Testis (tissue), 3 donors: ENCODE measurements around the gene SECTM1. TPM values are rescaled to one million over a fixed set of nuclear protein-coding genes. Genes with fewer than 3 reads are reported as not detected.

Experiments used
- DNase-seq: peaks from one replicate; pipeline ENCODE4 v3.0.0-alpha.2; 2019
- H3K27ac ChIP-seq, 2 donors: fragments of 200-600 bp; sonication (generic); one replicate each; pipeline ENCODE4 v1.5.1; 2019
- H3K27me3 ChIP-seq: fragments of 200-600 bp; sonication (generic); one replicate; pipeline ENCODE4 v1.5.1; 2019
- H3K36me3 ChIP-seq: fragments of 200-600 bp; sonication (generic); one replicate; pipeline ENCODE4 v1.5.1; 2017; ENCODE audit warnings: low read depth; ENCODE audit errors: missing control alignments
- H3K4me1 ChIP-seq: fragments of 200-600 bp; sonication (generic); one replicate; pipeline ENCODE4 v1.5.1; 2019
- H3K4me3 ChIP-seq, 2 donors: fragments of 200-600 bp; sonication (generic); one replicate each; pipeline ENCODE4 v1.5.1; 2017 to 2019
- H3K9me3 ChIP-seq: fragments of 200-600 bp; sonication (generic); one replicate; pipeline ENCODE4 v1.5.1; 2017
- CTCF ChIP-seq, 3 experiments: fragments of 450-650 bp in 2 of 3; fragments of 200-600 bp in 1 of 3; sonication (generic) in 1 of 3; IDR thresholded peaks; one replicate each; pipeline ENCODE4 v1.5.1; 2016 to 2019; ENCODE audit warnings: antibody characterized with exemption in 3 of 3, mild to moderate bottlenecking in 2 of 3, moderate library complexity in 1 of 3
- POLR2A ChIP-seq: fragments of 450-650 bp; IDR thresholded peaks from one replicate; pipeline ENCODE4 v1.6.1; 2017; ENCODE audit warnings: antibody characterized with exemption, mild to moderate bottlenecking, moderate library complexity
- WGBS, 2 donors: methylation state at CpG; one replicate each; pipeline ENCODE4 v1.1.5; 2018; 5-methylcytosine and 5-hydroxymethylcytosine counted together
- intact Hi-C: fragments of 100-400 bp; cut with DNase I; formaldehyde crosslinking; loops from one replicate; pipeline ENCODE4 v1.15.1; 2023; ENCODE audit warnings: low total_unique reads
- polyA plus RNA-seq: library from polyadenylated mRNA; stranded (reverse); fragments of 350-450 nt; fragmentation: Illumina TruSeq; extraction: RNeasy Lipid Tissue Mini Kit (QIAGEN cat#74804); gene quantifications from one replicate; pipeline ENCODE4 v1.2.3, GENCODE V29; 2014; ENCODE audit warnings: low read depth, low replicate concordance; ENCODE audit not compliant: insufficient read depth
- total RNA-seq, 2 donors: library from RNA; depleted of rRNA; stranded (reverse); fragments of >200 nt; gene quantifications; one replicate each; pipeline ENCODE4 v1.2.3, GENCODE V29; 2016

The SECTM1 gene
- total and polyA plus RNA-seq, 3 donors from 2014 or later: 0.55 to 9.3 (median 5.9) TPM

- DNase-seq: no peak
- no peaks in the 10 kb centered on the region for H3K4me1 ChIP-seq
- no peaks in the 10 kb centered on the region for H3K36me3 ChIP-seq
- no peak overlapping the region for H3K4me3 ChIP-seq
- no peak overlapping the region for H3K27ac ChIP-seq
- TF ChIP-seq CTCF (IDR thresholded peaks at IDR 0.05) (no peak), POLR2A (no peak)
- H3K27me3 ChIP-seq: no peaks in the 10 kb centered on the region
- 82 to 89% methylated on average over 19 to 28 of the region's 28 CpGs for WGBS, 2 donors
- no peaks in the 10 kb centered on the region for H3K9me3 ChIP-seq
- intact Hi-C loops: no loop called here
Measured at GRCh38 chr17:82322526-82323453, 10.8 kb downstream of the SECTM1 start.

- Histone ChIP-seq H3K9me3 (no peaks in the 10 kb centered on the region), H3K36me3 (no peaks in the 10 kb centered on the region), H3K4me3 (no peak overlapping the region), H3K27ac (no peak overlapping the region), H3K27me3 (no peaks in the 10 kb centered on the region), H3K4me1 (no peaks in the 10 kb centered on the region)
- TF ChIP-seq CTCF (IDR thresholded peaks at IDR 0.05) (no peak), POLR2A (no peak)
- 69 to 79% methylated on average over 7 to 21 of the region's 21 CpGs for WGBS, 2 donors
- intact Hi-C loops: no loop called here
- DNase-seq: no peak
Measured at GRCh38 chr17:82321947-82322466, 11.6 kb downstream of the SECTM1 start.

GRCh38 chr17:82320956-82321927 lies 12.3 kb downstream of the SECTM1 start:
- H3K27me3 ChIP-seq: no peaks in the 10 kb centered on the region
- H3K36me3 ChIP-seq: no peaks in the 10 kb centered on the region
- no peak overlapping the region for H3K27ac ChIP-seq
- H3K9me3 ChIP-seq: no peaks in the 10 kb centered on the region
- intact Hi-C loops: no loop called here
- peak; percentile 31 for DNase-seq
- no peak for TF ChIP-seq POLR2A
- TF ChIP-seq CTCF (IDR thresholded peaks at IDR 0.05): peak; percentile 82 to 93 (median 90)
- H3K4me3 ChIP-seq: peak overlapping the region in 1 of 2 donors; percentile 7
- H3K4me1 ChIP-seq: no peaks in the 10 kb centered on the region
- WGBS, 2 donors: 38 to 43% methylated on average over 42 to 65 of the region's 65 CpGs

GRCh38 chr17:82320140-82320840 lies 13.3 kb downstream of the SECTM1 start:
- Histone ChIP-seq H3K27ac (no peak overlapping the region), H3K36me3 (no peaks in the 10 kb centered on the region), H3K4me3 (no peak overlapping the region), H3K9me3 (no peaks in the 10 kb centered on the region), H3K27me3 (no peaks in the 10 kb centered on the region), H3K4me1 (peaks cover 6% of the 10 kb centered on the region)
- 47 to 49% methylated on average over 26 of the region's 26 CpGs for WGBS, 2 donors
- no peak for DNase-seq
- intact Hi-C loops: no loop called here
- no peak for TF ChIP-seq CTCF (IDR thresholded peaks at IDR 0.05)
- TF ChIP-seq POLR2A: no peak
